Measurements from ENCODE around the gene KRT31.
"Not testable (repeated sequence)": the region's sequence is repeated elsewhere in the genome, so short reads cannot be mapped to it uniquely, and the experiment has no call there.

Gene KRT31

GRCh38 chr17:41428591-41429291 is 31.3 kb upstream of the KRT31 start:
- H3K9me3 Mint-ChIP-seq = no peaks in the 10 kb centered on the region
- DNase-seq (ENCODE audit: low spot score) = no peak
- no peaks in the 10 kb centered on the region for H3K36me3 Mint-ChIP-seq (ENCODE audit: low read depth)
- H3K4me1 Mint-ChIP-seq (ENCODE audit: low read depth) = no peaks in the 10 kb centered on the region
- peaks cover 2% of the 10 kb centered on the region for H3K27me3 Mint-ChIP-seq (ENCODE audit: low read depth)
- H3K27ac Mint-ChIP-seq = no peak overlapping the region
- no peak overlapping the region for H3K4me3 Mint-ChIP-seq

GRCh38 chr17:41424111-41424635 is 26.8 kb upstream of the KRT31 start, which contains the start of gene KRT37:
TSS of gene KRT37 (minus strand) at chr17:41424585. CDS start at chr17:41424523, 62 bp downstream.
- H3K36me3 Mint-ChIP-seq (ENCODE audit: low read depth) = no peaks in the 10 kb centered on the region
- H3K9me3 Mint-ChIP-seq = no peaks in the 10 kb centered on the region
- H3K4me1 Mint-ChIP-seq (ENCODE audit: low read depth) = no peaks in the 10 kb centered on the region
- no peak within 1 kb of the TSS for H3K27ac Mint-ChIP-seq
- no peak for DNase-seq (ENCODE audit: low spot score)
- no peak within 1 kb of the TSS for H3K4me3 Mint-ChIP-seq
- H3K27me3 Mint-ChIP-seq (ENCODE audit: low read depth) = no peaks in the 10 kb centered on the region

GRCh38 chr17:41422586-41422985 is 25.2 kb upstream of the KRT31 start:
- not testable (repeated sequence) for H3K27ac Mint-ChIP-seq; DNase-seq (ENCODE audit: low spot score); H3K36me3 Mint-ChIP-seq (ENCODE audit: low read depth); H3K4me3 Mint-ChIP-seq; H3K9me3 Mint-ChIP-seq; H3K27me3 Mint-ChIP-seq (ENCODE audit: low read depth); H3K4me1 Mint-ChIP-seq (ENCODE audit: low read depth)

- Mint-ChIP-seq H3K9me3 (no peaks in the 10 kb centered on the region), H3K27ac (no peak overlapping the region), H3K4me1 (ENCODE audit: low read depth) (peaks cover 4% of the 10 kb centered on the region), H3K36me3 (ENCODE audit: low read depth) (no peaks in the 10 kb centered on the region), H3K27me3 (ENCODE audit: low read depth) (no peaks in the 10 kb centered on the region), H3K4me3 (no peak overlapping the region)
- DNase-seq (ENCODE audit: low spot score) = no peak
Observed at GRCh38 chr17:41421617-41422016, 24.2 kb upstream of the KRT31 start.

GRCh38 chr17:41421116-41421515 is 23.7 kb upstream of the KRT31 start:
- no peaks in the 10 kb centered on the region for H3K9me3 Mint-ChIP-seq
- no peak overlapping the region for H3K4me3 Mint-ChIP-seq
- peaks cover 4% of the 10 kb centered on the region for H3K4me1 Mint-ChIP-seq (ENCODE audit: low read depth)
- DNase-seq (ENCODE audit: low spot score) = no peak
- H3K27ac Mint-ChIP-seq = no peak overlapping the region
- H3K36me3 Mint-ChIP-seq (ENCODE audit: low read depth) = no peaks in the 10 kb centered on the region
- no peaks in the 10 kb centered on the region for H3K27me3 Mint-ChIP-seq (ENCODE audit: low read depth)

GRCh38 chr17:41420134-41420533 is 22.7 kb upstream of the KRT31 start:
- DNase-seq (ENCODE audit: low spot score) = no peak
- no peak overlapping the region for H3K27ac Mint-ChIP-seq
- no peak overlapping the region for H3K4me3 Mint-ChIP-seq
- no peaks in the 10 kb centered on the region for H3K9me3 Mint-ChIP-seq
- H3K36me3 Mint-ChIP-seq (ENCODE audit: low read depth) = no peaks in the 10 kb centered on the region
- no peaks in the 10 kb centered on the region for H3K27me3 Mint-ChIP-seq (ENCODE audit: low read depth)
- peaks cover 4% of the 10 kb centered on the region for H3K4me1 Mint-ChIP-seq (ENCODE audit: low read depth)

GRCh38 chr17:41419716-41420115 is 22.3 kb upstream of the KRT31 start:
- Mint-ChIP-seq H3K27ac (no peak overlapping the region), H3K4me1 (ENCODE audit: low read depth) (peaks cover 4% of the 10 kb centered on the region), H3K4me3 (no peak overlapping the region), H3K27me3 (ENCODE audit: low read depth) (no peaks in the 10 kb centered on the region), H3K9me3 (no peaks in the 10 kb centered on the region), H3K36me3 (ENCODE audit: low read depth) (no peaks in the 10 kb centered on the region)
- no peak for DNase-seq (ENCODE audit: low spot score)

GRCh38 chr17:41418116-41418860 is 20.9 kb upstream of the KRT31 start:
- Mint-ChIP-seq H3K27me3 (ENCODE audit: low read depth) (peaks cover 3% of the 10 kb centered on the region), H3K36me3 (ENCODE audit: low read depth) (no peaks in the 10 kb centered on the region), H3K9me3 (no peaks in the 10 kb centered on the region), H3K4me3 (no peak overlapping the region), H3K4me1 (ENCODE audit: low read depth) (peaks cover 4% of the 10 kb centered on the region), H3K27ac (no peak overlapping the region)
- DNase-seq (ENCODE audit: low spot score) = no peak

GRCh38 chr17:41417576-41418015 is 20.2 kb upstream of the KRT31 start:
- H3K27me3 Mint-ChIP-seq (ENCODE audit: low read depth) = peaks cover 3% of the 10 kb centered on the region
- H3K27ac Mint-ChIP-seq = no peak overlapping the region
- H3K36me3 Mint-ChIP-seq (ENCODE audit: low read depth) = no peaks in the 10 kb centered on the region
- H3K4me1 Mint-ChIP-seq (ENCODE audit: low read depth) = peaks cover 4% of the 10 kb centered on the region
- H3K4me3 Mint-ChIP-seq = no peak overlapping the region
- H3K9me3 Mint-ChIP-seq = no peaks in the 10 kb centered on the region
- no peak for DNase-seq (ENCODE audit: low spot score)

- H3K4me1 Mint-ChIP-seq (ENCODE audit: low read depth) = peaks cover 4% of the 10 kb centered on the region
- DNase-seq (ENCODE audit: low spot score) = no peak
- peaks cover 5% of the 10 kb centered on the region for H3K27me3 Mint-ChIP-seq (ENCODE audit: low read depth)
- no peak overlapping the region for H3K4me3 Mint-ChIP-seq
- no peaks in the 10 kb centered on the region for H3K36me3 Mint-ChIP-seq (ENCODE audit: low read depth)
- H3K27ac Mint-ChIP-seq = no peak overlapping the region
- H3K9me3 Mint-ChIP-seq = no peaks in the 10 kb centered on the region
Observed at GRCh38 chr17:41417127-41417526, 19.7 kb upstream of the KRT31 start.

GRCh38 chr17:41416479-41416878 is 19.1 kb upstream of the KRT31 start:
- DNase-seq (ENCODE audit: low spot score) = no peak
- no peak overlapping the region for H3K4me3 Mint-ChIP-seq
- H3K27me3 Mint-ChIP-seq (ENCODE audit: low read depth) = peaks cover 5% of the 10 kb centered on the region
- H3K9me3 Mint-ChIP-seq = no peaks in the 10 kb centered on the region
- H3K4me1 Mint-ChIP-seq (ENCODE audit: low read depth) = peaks cover 4% of the 10 kb centered on the region
- H3K27ac Mint-ChIP-seq = no peak overlapping the region
- H3K36me3 Mint-ChIP-seq (ENCODE audit: low read depth) = no peaks in the 10 kb centered on the region

- Mint-ChIP-seq H3K4me1 (ENCODE audit: low read depth) (peaks cover 4% of the 10 kb centered on the region), H3K9me3 (no peaks in the 10 kb centered on the region), H3K27me3 (ENCODE audit: low read depth) (peaks cover 5% of the 10 kb centered on the region), H3K4me3 (no peak overlapping the region), H3K36me3 (ENCODE audit: low read depth) (no peaks in the 10 kb centered on the region), H3K27ac (no peak overlapping the region)
- DNase-seq (ENCODE audit: low spot score) = no peak
Observed at GRCh38 chr17:41415833-41416335, 18.5 kb upstream of the KRT31 start.

- no peaks in the 10 kb centered on the region for H3K9me3 Mint-ChIP-seq
- H3K36me3 Mint-ChIP-seq (ENCODE audit: low read depth) = no peaks in the 10 kb centered on the region
- peaks cover 4% of the 10 kb centered on the region for H3K4me1 Mint-ChIP-seq (ENCODE audit: low read depth)
- no peak for DNase-seq (ENCODE audit: low spot score)
- H3K27ac Mint-ChIP-seq = no peak overlapping the region
- H3K27me3 Mint-ChIP-seq (ENCODE audit: low read depth) = peaks cover 5% of the 10 kb centered on the region
- no peak overlapping the region for H3K4me3 Mint-ChIP-seq
Observed at GRCh38 chr17:41415411-41415810, 18.0 kb upstream of the KRT31 start.

- H3K4me3 Mint-ChIP-seq = no peak overlapping the region
- no peak overlapping the region for H3K27ac Mint-ChIP-seq
- H3K4me1 Mint-ChIP-seq (ENCODE audit: low read depth) = peaks cover 6% of the 10 kb centered on the region
- DNase-seq (ENCODE audit: low spot score) = no peak
- H3K27me3 Mint-ChIP-seq (ENCODE audit: low read depth) = peaks cover 5% of the 10 kb centered on the region
- no peaks in the 10 kb centered on the region for H3K9me3 Mint-ChIP-seq
- no peaks in the 10 kb centered on the region for H3K36me3 Mint-ChIP-seq (ENCODE audit: low read depth)
Observed at GRCh38 chr17:41413982-41414381, 16.6 kb upstream of the KRT31 start.
